ENCODE data around the gene LMX1A.

DNA sequence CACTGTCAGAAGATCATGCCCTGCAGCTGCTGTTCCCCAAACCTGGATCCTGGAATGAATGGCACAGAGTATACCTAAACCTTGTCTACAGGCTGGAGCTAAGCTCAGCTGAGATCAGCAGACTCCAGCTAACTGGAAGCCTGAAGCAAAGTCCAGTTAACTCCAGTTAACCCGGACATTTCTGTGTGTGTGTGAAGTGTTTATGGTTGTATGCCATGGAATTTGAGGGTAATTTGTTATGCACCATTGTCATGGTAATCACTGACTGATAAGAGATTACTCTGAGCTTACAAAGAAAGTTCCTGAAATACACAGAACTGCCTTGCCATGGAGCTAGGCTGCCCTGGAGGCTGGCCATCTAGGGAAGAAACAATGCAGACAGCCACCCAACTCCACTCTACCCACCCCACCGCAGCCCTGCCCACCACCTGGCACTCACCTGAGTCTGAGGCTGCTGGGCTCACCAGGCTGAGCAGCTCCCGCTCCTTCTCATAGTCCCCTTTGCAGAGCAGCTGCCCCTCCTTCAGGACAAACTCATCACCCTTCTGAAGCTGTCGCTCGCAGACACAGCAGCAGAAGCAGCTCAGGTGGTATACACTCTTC lies 107.4 kb downstream of the LMX1A start:
- TF ChIP-seq POLR2A (IDR thresholded peaks at IDR 0.05): no peak
- TF ChIP-seq, protein P1, sequence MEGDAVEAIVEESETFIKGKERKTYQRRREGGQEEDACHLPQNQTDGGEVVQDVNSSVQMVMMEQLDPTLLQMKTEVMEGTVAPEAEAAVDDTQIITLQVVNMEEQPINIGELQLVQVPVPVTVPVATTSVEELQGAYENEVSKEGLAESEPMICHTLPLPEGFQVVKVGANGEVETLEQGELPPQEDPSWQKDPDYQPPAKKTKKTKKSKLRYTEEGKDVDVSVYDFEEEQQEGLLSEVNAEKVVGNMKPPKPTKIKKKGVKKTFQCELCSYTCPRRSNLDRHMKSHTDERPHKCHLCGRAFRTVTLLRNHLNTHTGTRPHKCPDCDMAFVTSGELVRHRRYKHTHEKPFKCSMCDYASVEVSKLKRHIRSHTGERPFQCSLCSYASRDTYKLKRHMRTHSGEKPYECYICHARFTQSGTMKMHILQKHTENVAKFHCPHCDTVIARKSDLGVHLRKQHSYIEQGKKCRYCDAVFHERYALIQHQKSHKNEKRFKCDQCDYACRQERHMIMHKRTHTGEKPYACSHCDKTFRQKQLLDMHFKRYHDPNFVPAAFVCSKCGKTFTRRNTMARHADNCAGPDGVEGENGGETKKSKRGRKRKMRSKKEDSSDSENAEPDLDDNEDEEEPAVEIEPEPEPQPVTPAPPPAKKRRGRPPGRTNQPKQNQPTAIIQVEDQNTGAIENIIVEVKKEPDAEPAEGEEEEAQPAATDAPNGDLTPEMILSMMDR (IDR thresholded peaks at IDR 0.05): no peak

Data from right lobe of liver (tissue), 4 donors.